ENCODE results near the gene PRR14. TPM values are rescaled to one million over a fixed set of nuclear protein-coding genes. Genes with fewer than 3 reads are reported as not detected.
"Not testable (repeated sequence)": the region's sequence is repeated elsewhere in the genome, so short reads cannot be mapped to it uniquely, and the experiment has no call there.

Gene PRR14
- total RNA-seq, 6 experiments from 2014 or later, result 26.8 to 34.6 (median 29.8) TPM

DNA sequence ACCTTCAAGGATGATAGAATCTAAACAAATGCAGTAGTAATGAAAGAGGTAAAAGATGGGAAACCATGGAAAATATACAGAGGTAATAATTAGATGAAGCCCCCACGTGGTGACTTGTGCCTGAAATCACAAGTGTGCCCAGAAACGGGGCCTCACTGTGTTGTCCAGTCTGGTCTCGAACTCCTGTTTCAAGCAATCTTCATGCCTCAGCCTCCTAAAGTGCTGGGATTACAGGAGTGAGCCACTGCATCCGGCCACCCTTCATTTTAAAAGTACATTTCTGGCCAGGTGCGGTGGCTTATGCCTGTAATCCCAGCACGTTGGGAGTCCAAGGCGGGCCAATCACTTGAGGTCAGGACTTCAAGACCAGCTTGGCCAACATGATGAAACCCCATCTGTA, 14.2 kb upstream of the PRR14 start:
- H3K4me1 Mint-ChIP-seq (ENCODE audit: low read depth), result peaks cover 20% of the 10 kb centered on the region
- no peaks in the 10 kb centered on the region for H3K36me3 Mint-ChIP-seq (ENCODE audit: low read depth)
- H3K27ac Mint-ChIP-seq, result no peak overlapping the region
- TF ChIP-seq, protein P1, sequence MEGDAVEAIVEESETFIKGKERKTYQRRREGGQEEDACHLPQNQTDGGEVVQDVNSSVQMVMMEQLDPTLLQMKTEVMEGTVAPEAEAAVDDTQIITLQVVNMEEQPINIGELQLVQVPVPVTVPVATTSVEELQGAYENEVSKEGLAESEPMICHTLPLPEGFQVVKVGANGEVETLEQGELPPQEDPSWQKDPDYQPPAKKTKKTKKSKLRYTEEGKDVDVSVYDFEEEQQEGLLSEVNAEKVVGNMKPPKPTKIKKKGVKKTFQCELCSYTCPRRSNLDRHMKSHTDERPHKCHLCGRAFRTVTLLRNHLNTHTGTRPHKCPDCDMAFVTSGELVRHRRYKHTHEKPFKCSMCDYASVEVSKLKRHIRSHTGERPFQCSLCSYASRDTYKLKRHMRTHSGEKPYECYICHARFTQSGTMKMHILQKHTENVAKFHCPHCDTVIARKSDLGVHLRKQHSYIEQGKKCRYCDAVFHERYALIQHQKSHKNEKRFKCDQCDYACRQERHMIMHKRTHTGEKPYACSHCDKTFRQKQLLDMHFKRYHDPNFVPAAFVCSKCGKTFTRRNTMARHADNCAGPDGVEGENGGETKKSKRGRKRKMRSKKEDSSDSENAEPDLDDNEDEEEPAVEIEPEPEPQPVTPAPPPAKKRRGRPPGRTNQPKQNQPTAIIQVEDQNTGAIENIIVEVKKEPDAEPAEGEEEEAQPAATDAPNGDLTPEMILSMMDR (IDR thresholded peaks at IDR 0.05), result no peak
- H3K27me3 Mint-ChIP-seq (ENCODE audit: insufficient read depth), result peaks cover 3% of the 10 kb centered on the region; the same call in 1 of the 2 replicates
- no peaks in the 10 kb centered on the region for H3K9me3 Mint-ChIP-seq
- no peak overlapping the region for H3K4me3 Mint-ChIP-seq
- DNase-seq, result no peak

- peaks cover 20% of the 10 kb centered on the region for H3K4me1 Mint-ChIP-seq (ENCODE audit: low read depth)
- H3K27me3 Mint-ChIP-seq (ENCODE audit: insufficient read depth); DNase-seq; H3K4me3 Mint-ChIP-seq; H3K9me3 Mint-ChIP-seq; H3K36me3 Mint-ChIP-seq (ENCODE audit: low read depth); H3K27ac Mint-ChIP-seq: not testable (repeated sequence)
Observed at GRCh38 chr16:30637139-30637538, 13.6 kb upstream of the PRR14 start.

- peak; percentile 74 for DNase-seq
- H3K4me3 Mint-ChIP-seq, result no peak overlapping the region
- peaks cover 20% of the 10 kb centered on the region for H3K4me1 Mint-ChIP-seq (ENCODE audit: low read depth)
- peaks cover 3% of the 10 kb centered on the region; the same call in 1 of the 2 replicates for H3K27me3 Mint-ChIP-seq (ENCODE audit: insufficient read depth)
- TF ChIP-seq, protein P1 (IDR thresholded peaks at IDR 0.05), result peak; percentile 74
- H3K27ac Mint-ChIP-seq, result no peak overlapping the region
- no peaks in the 10 kb centered on the region for H3K36me3 Mint-ChIP-seq (ENCODE audit: low read depth)
- H3K9me3 Mint-ChIP-seq, result no peaks in the 10 kb centered on the region
Observed at GRCh38 chr16:30637944-30638343, 12.8 kb upstream of the PRR14 start.

DNA sequence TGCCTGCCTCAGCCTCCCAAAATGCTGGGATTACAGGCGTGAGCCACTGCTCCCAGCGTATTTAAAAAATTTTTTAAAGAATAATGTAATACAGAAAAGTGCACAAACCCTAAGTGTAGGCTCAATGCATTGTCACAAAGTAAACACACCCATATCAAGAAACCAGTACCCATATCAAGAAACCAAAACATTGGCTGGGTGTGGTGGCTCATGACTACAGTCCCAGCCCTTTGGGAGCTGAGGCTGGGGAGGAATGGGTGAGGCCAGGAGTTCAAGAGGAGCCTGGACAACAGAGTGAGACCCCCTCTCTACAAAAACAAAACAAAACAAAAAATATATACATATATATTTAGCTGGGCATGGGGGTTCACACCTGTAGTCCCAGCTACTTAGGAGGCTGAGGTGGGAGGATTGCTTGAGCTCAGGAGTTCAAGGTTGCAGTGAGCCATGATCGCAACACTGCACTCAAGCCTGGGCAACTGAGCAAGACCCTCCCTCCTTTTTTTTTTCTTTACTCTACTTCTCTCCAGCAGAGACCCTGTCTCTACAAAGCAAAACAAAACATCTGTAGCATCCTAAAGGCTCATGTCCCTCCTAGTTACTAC, 9.3 kb upstream of the PRR14 start:
- TF ChIP-seq, protein P1 (IDR thresholded peaks at IDR 0.05), result no peak
- H3K4me3 Mint-ChIP-seq, result no peak overlapping the region
- H3K36me3 Mint-ChIP-seq (ENCODE audit: low read depth), result no peaks in the 10 kb centered on the region
- no peaks in the 10 kb centered on the region for H3K9me3 Mint-ChIP-seq
- H3K27ac Mint-ChIP-seq, result no peak overlapping the region
- no peaks in the 10 kb centered on the region for H3K27me3 Mint-ChIP-seq (ENCODE audit: insufficient read depth)
- no peak for DNase-seq
- H3K4me1 Mint-ChIP-seq (ENCODE audit: low read depth), result no peaks in the 10 kb centered on the region

DNA sequence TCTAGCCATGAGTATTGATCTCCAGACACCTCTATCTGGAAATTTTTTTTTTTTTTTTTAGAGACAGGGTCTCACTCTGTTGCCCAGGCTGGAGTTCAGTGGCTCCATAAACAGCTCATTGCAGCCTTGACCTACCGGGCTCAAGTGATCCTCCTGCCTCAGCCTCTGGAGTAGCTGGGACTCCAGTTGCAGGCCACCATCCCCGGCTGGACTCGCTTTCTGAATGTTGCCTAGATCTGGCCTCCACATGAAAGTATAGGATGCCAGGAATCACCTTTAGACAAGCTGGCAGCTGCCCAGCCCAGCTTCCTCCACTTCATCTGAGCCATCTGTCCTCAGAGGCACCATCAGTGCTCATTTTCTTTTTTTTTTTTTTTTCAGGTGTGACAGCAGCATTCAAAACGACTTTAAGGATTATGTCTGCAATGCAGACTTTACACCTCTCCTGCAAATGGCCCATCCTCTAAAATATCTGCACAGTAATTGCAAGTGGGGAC, 6.4 kb upstream of the PRR14 start:
- Mint-ChIP-seq H3K36me3 (ENCODE audit: low read depth) (no peaks in the 10 kb centered on the region), H3K27ac (no peak overlapping the region), H3K4me3 (no peak overlapping the region), H3K4me1 (ENCODE audit: low read depth) (no peaks in the 10 kb centered on the region), H3K9me3 (no peaks in the 10 kb centered on the region), H3K27me3 (ENCODE audit: insufficient read depth) (peaks cover 3% of the 10 kb centered on the region)
- DNase-seq, result no peak
- TF ChIP-seq, protein P1 (IDR thresholded peaks at IDR 0.05), result no peak

DNA sequence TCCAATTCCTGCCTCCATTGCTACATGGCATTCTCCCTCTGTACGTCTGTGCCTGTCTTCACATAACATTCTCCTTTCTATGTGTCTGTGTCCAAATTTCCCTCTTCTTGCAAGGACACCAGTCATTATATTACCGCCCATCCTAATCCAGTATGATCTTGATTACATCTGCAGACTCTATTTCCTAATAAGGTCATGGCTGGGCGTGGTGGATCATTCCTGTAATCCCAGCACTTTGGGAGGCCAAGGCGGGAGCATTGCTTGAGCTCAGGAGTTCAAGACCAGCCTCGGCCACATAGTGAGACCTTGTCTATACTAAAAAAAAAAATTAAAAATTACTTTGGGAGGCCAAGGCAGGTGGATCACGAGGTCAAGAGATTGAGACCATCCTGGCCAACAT, 5.0 kb upstream of the PRR14 start:
- Mint-ChIP-seq H3K9me3 (no peaks in the 10 kb centered on the region), H3K4me3 (no peak overlapping the region), H3K36me3 (ENCODE audit: low read depth) (no peaks in the 10 kb centered on the region), H3K4me1 (ENCODE audit: low read depth) (peaks cover 5% of the 10 kb centered on the region; the same call in 1 of the 2 replicates), H3K27ac (no peak overlapping the region), H3K27me3 (ENCODE audit: insufficient read depth) (peaks cover 3% of the 10 kb centered on the region)
- no peak for DNase-seq
- TF ChIP-seq, protein P1 (IDR thresholded peaks at IDR 0.05), result no peak
